ENCODE results near the gene ZKSCAN5. TPM values are rescaled to one million over a fixed set of nuclear protein-coding genes. Genes with fewer than 3 reads are reported as not detected.

The ZKSCAN5 gene
- total RNA-seq, 2 donors from 2014 or later: 5.6 to 6.6 TPM

- no peak overlapping the region for H3K4me3 ChIP-seq
- no peaks in the 10 kb centered on the region for H3K9me3 ChIP-seq
- peaks cover 9% of the 10 kb centered on the region for H3K4me1 ChIP-seq
- no peaks in the 10 kb centered on the region for H3K27me3 ChIP-seq
- TF ChIP-seq CTCF (IDR thresholded peaks at IDR 0.05): no peak
- H3K9ac ChIP-seq (ENCODE audit: low read depth in 2 of 2, low read length in 2 of 2): no peak overlapping the region
- H3K27ac ChIP-seq: no peak overlapping the region
- intact Hi-C loops (cut with DNase I): no loop called here
- no peak for DNase-seq
- H3K36me3 ChIP-seq: no peaks in the 10 kb centered on the region
Observed at GRCh38 chr7:99469381-99470065, 34.9 kb upstream of the ZKSCAN5 start.

DNA sequence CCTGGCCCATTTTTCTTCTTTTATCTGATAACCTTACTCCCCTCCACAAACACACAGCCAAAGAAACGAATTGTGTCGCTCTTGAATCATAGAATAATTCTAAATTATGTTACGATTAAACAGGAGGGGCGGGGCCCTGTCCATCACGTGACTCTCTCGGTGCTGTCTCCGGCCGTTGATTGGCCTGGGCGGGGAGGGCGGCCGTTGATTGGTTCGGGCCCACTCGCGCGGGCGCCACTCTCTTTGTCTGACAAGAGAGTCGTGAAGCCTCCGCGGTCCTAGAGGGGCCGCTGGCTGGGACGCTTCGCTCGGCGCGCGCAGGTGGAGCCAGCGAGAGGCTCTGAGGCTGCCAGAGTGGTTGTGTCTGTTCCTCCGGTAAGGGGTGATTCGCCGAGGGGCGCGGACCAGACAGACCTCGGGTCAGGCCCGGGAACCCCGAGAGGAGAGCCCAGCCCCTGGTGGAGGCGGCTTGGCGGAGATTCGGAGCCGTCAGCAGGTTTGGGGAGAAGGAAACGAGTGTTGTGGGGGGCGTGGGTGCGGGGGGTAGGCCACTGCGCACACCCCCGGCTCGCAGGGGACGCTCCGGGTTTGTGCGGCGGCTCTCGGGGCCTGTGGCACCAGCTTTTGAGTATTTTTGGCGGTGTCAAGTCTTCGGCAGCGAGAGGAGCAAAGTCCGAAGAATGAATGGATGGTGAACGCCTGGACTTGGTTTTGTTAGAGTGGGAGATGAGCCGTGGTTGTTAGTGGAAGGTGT, 31.7 kb upstream of the ZKSCAN5 start, which contains the start of gene ZNF789:
Gene ZNF789, plus strand, starts transcription at position 330 of the 754 bp plus-strand sequence. CDS start 3,567 bp downstream, outside the sequence.
- peaks cover 3% of the 10 kb centered on the region for H3K4me1 ChIP-seq
- no peak for TF ChIP-seq CTCF (IDR thresholded peaks at IDR 0.05)
- peak within 1 kb of the TSS; percentile 76 to 86 for H3K9ac ChIP-seq (ENCODE audit: low read depth in 2 of 2, low read length in 2 of 2)
- no peaks in the 10 kb centered on the region for H3K9me3 ChIP-seq
- peak; percentile 98 for DNase-seq
- no peaks in the 10 kb centered on the region for H3K27me3 ChIP-seq
- intact Hi-C loops (cut with DNase I): no loop called here
- H3K4me3 ChIP-seq: peak within 1 kb of the TSS; percentile 98
- peak within 1 kb of the TSS; percentile 79 for H3K27ac ChIP-seq
- H3K36me3 ChIP-seq: no peaks in the 10 kb centered on the region

GRCh38 chr7:99473315-99473596, 31.2 kb upstream of the ZKSCAN5 start:
- H3K9ac ChIP-seq (ENCODE audit: low read depth in 2 of 2, low read length in 2 of 2): peak overlapping the region; percentile 76 to 86
- H3K4me3 ChIP-seq: peak overlapping the region; percentile 98
- no peaks in the 10 kb centered on the region for H3K36me3 ChIP-seq
- no peaks in the 10 kb centered on the region for H3K9me3 ChIP-seq
- peak; percentile 59 for DNase-seq
- peak overlapping the region; percentile 79 for H3K27ac ChIP-seq
- H3K4me1 ChIP-seq: peaks cover 3% of the 10 kb centered on the region
- TF ChIP-seq CTCF (IDR thresholded peaks at IDR 0.05): no peak
- no peaks in the 10 kb centered on the region for H3K27me3 ChIP-seq
- intact Hi-C loops (cut with DNase I): no loop called here

DNA sequence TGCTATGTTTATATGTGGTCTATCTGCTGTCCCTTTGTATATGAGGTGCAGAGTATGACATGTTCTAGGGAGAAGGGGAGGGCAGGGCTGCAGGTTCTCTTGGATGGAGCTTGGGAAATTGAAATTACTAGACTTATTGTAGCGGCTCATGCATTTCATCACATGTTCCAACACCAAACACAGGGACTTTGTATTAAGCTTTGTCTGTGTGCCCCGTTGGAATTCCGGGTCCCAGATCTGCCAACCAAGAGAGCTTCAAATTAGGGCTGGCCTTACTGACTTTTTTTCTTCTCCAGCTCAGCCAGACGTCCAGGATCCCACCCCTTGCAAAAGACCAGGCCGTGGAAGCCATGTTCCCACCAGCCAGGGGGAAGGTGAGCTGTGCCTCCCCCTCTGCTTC, 28.4 kb upstream of the ZKSCAN5 start:
- no peaks in the 10 kb centered on the region for H3K9me3 ChIP-seq
- TF ChIP-seq CTCF (IDR thresholded peaks at IDR 0.05): no peak
- peaks cover 5% of the 10 kb centered on the region for H3K36me3 ChIP-seq
- H3K9ac ChIP-seq (ENCODE audit: low read depth in 2 of 2, low read length in 2 of 2): no peak overlapping the region
- no peak overlapping the region for H3K4me3 ChIP-seq
- peaks cover 3% of the 10 kb centered on the region for H3K4me1 ChIP-seq
- DNase-seq: no peak
- H3K27ac ChIP-seq: no peak overlapping the region
- no peaks in the 10 kb centered on the region for H3K27me3 ChIP-seq
- intact Hi-C loops (cut with DNase I): no loop called here

DNA sequence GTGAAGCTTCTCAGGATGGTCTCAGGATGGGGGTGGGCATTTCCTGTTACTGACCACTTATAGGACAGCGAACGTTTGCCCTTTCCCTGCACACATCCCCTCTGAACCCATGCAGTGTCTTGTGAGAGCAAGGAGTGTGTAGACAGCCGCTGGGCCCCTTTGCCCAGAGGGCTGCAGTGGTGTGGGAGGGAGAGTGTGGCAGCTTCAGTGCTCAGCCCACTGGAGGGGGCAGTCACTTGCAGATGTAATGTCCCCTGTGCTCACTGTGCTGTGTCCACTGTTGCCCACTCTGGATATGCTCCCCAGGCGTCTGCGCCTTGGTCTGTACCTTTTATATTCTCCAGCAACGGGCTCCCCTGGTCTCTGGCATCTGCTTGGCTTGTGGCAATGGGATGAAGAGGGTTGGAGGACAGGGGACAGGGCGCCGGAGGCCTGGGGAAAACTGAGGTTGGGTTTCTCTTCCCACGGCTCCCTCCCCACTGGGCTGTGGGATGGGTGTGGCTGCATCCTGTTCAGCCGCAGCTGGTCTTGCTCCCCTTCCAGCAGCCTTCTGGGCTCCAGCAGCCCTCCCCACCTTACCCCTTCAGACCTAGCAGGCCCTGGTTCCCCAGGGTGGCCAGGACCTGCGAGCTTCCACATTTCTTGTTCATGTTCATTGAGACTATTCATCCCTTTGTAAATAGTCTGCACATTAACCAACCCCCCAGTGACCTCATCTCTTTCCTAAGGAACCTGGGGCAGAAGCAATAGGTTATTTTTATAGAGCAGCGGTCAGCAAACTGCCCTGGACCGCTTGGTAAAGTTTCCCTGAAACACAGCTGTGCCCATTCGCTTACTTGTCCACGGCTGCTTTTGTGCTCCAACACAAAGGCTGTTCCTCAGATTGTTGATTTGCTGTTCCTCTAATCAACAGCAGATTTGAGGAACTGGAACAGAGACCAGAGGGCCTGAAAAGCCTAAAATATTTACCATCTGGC, 25.7 kb upstream of the ZKSCAN5 start:
- Histone ChIP-seq H3K9ac (ENCODE audit: low read depth in 2 of 2, low read length in 2 of 2) (peak overlapping the region in 1 of 2 donors; percentile 5), H3K27ac (no peak overlapping the region), H3K4me1 (peaks cover 2% of the 10 kb centered on the region), H3K36me3 (peaks cover 5% of the 10 kb centered on the region), H3K27me3 (no peaks in the 10 kb centered on the region), H3K4me3 (no peak overlapping the region), H3K9me3 (no peaks in the 10 kb centered on the region)
- DNase-seq: no peak
- intact Hi-C loops (cut with DNase I): no loop called here
- TF ChIP-seq CTCF (IDR thresholded peaks at IDR 0.05): no peak
